ENCODE results near the gene SEZ6L2.
"Not testable (repeated sequence)": the region's sequence is repeated elsewhere in the genome, so short reads cannot be mapped to it uniquely, and the experiment has no call there.

SEZ6L2 gene

GRCh38 chr16:29837841-29838240, 61.5 kb downstream of the SEZ6L2 start:
- no peak for DNase-seq (ENCODE audit: low read depth, low spot score)
- Histone ChIP-seq H3K9ac (ENCODE audit: insufficient read length) (no peak overlapping the region), H3K36me3 (ENCODE audit: insufficient read depth, low read length) (no peaks in the 10 kb centered on the region), H3K9me3 (ENCODE audit: low read depth, low read length) (no peaks in the 10 kb centered on the region), H3K27ac (no peak overlapping the region), H3K4me3 (no peak overlapping the region)
- TF ChIP-seq EZH2 (IDR thresholded peaks at IDR 0.05) (no peak), FOXP2 (optimal IDR thresholded peaks at IDR 0.05; ENCODE audit: control extremely low read depth, extremely low read length, insufficient read depth) (no peak), POLR2AphosphoS5 (IDR thresholded peaks at IDR 0.05; ENCODE audit: borderline replicate concordance, low read depth, low read length) (no peak)

DNA sequence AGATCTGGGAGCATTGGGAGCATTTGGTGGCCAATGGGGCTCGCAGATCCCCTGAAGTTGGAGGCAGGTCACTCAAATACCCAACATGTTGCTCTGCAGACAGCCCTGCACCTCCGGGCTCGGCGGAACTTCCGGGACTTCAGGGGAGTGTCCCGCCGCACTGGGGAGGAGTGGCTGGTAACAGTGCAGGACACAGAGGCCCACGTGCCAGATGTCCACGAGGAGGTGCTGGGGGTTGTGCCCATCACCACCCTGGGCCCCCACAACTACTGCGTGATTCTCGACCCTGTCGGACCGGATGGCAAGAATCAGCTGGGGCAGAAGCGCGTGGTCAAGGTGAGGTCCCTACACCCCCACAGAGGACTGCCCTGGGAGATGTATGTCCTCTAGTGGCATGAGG, 62.7 kb downstream of the SEZ6L2 start:
- no peak for TF ChIP-seq FOXP2 (optimal IDR thresholded peaks at IDR 0.05; ENCODE audit: control extremely low read depth, extremely low read length, insufficient read depth)
- no peak for TF ChIP-seq POLR2AphosphoS5 (IDR thresholded peaks at IDR 0.05; ENCODE audit: borderline replicate concordance, low read depth, low read length)
- no peak for TF ChIP-seq EZH2 (IDR thresholded peaks at IDR 0.05)
- no peak for DNase-seq (ENCODE audit: low read depth, low spot score)
- no peak overlapping the region for H3K4me3 ChIP-seq
- no peaks in the 10 kb centered on the region for H3K36me3 ChIP-seq (ENCODE audit: insufficient read depth, low read length)
- no peaks in the 10 kb centered on the region for H3K9me3 ChIP-seq (ENCODE audit: low read depth, low read length)
- no peak overlapping the region for H3K27ac ChIP-seq
- no peak overlapping the region for H3K9ac ChIP-seq (ENCODE audit: insufficient read length)

DNA sequence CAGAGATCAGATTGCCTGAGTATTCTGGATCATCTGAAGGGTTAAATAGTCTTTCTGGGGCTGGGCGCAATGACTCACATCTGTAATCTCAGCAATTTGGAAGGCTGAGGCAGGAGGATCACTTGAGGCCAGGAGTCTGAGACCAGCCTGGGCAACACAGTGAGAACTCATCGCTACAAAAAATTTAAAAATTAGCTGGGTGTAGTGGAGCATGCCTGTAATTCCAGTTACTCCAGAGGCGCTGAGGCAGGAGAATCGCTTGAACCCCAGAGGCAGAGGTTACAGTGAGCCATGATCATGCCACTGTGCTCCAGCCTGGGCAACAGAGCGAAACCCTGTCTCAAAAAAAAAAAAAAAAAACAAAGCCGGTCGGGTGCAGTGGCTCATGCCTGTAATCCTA, 63.4 kb downstream of the SEZ6L2 start:
- Histone ChIP-seq H3K4me3 (no peak overlapping the region), H3K9ac (ENCODE audit: insufficient read length) (no peak overlapping the region), H3K27ac (no peak overlapping the region), H3K9me3 (ENCODE audit: low read depth, low read length) (no peaks in the 10 kb centered on the region), H3K36me3 (ENCODE audit: insufficient read depth, low read length) (no peaks in the 10 kb centered on the region)
- no peak for DNase-seq (ENCODE audit: low read depth, low spot score)
- TF ChIP-seq FOXP2 (optimal IDR thresholded peaks at IDR 0.05; ENCODE audit: control extremely low read depth, extremely low read length, insufficient read depth) (no peak), POLR2AphosphoS5 (IDR thresholded peaks at IDR 0.05; ENCODE audit: borderline replicate concordance, low read depth, low read length) (no peak), EZH2 (IDR thresholded peaks at IDR 0.05) (no peak)

DNA sequence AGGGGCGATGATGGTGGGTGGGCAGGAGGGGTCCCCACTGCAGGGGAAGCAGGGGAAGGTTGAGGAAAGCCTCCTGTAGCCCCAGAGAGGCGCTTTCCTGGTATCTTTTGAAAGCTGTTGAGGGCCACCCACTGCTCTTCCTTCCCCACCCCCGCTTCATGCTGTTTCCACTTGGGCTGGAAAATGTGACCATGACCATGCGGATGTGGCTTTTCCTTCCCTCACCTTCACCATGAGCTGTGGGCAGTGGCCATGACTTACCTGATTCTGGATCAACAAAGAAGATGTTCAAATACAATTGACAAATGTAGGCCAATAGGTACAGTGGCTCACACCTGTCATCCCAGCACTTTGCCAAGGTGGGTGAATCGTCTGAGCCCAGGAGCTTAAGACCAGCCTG, 65.3 kb downstream of the SEZ6L2 start:
- no peak for DNase-seq (ENCODE audit: low read depth, low spot score)
- no peak for TF ChIP-seq FOXP2 (optimal IDR thresholded peaks at IDR 0.05; ENCODE audit: control extremely low read depth, extremely low read length, insufficient read depth)
- TF ChIP-seq EZH2 (IDR thresholded peaks at IDR 0.05) = no peak
- no peak for TF ChIP-seq POLR2AphosphoS5 (IDR thresholded peaks at IDR 0.05; ENCODE audit: borderline replicate concordance, low read depth, low read length)
- no peak overlapping the region for H3K4me3 ChIP-seq
- no peak overlapping the region for H3K9ac ChIP-seq (ENCODE audit: insufficient read length)
- no peaks in the 10 kb centered on the region for H3K9me3 ChIP-seq (ENCODE audit: low read depth, low read length)
- no peak overlapping the region for H3K27ac ChIP-seq
- H3K36me3 ChIP-seq (ENCODE audit: insufficient read depth, low read length) = no peaks in the 10 kb centered on the region

DNA sequence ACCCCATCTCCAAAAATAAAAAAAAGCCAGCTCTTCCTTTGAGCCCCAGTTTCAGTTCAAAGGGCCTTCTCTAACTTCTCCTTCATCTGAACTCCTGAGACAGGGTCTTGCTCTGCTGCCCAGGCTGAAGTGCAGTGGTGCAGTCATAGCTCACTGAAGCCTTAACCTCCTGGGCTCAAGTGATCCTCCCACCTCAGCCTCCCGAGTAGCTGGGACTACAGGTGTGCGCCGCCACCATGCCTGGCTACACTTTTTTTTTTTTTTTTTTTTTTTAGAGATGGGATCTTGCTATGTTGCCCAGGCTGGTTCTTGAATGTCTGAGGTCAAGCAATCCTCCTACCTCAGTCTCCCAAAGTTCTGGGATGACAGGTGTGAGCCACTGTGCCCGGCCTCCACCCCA, 66.1 kb downstream of the SEZ6L2 start:
- H3K9ac ChIP-seq (ENCODE audit: insufficient read length); DNase-seq (ENCODE audit: low read depth, low spot score); H3K4me3 ChIP-seq; H3K9me3 ChIP-seq (ENCODE audit: low read depth, low read length); H3K27ac ChIP-seq; H3K36me3 ChIP-seq (ENCODE audit: insufficient read depth, low read length): not testable (repeated sequence)

DNA sequence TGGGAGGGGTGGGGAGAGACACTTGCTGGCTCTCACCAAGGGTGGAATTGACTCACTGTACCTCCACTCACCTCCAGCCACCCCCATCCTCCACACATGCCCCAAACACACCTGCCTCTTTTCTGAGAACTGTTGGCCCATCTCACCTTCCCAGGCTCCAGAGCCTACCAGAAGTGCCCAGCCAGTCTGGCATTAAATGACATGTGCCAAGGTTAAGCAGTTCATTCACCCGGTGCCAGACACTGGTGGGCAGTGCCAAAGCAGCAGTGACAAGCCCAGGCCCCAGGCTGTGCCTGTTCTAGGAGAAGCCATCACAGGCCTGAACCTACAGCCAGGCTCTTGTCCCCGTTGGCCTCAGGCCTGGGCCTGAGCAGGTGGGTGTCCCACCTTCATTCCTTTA, 67.9 kb downstream of the SEZ6L2 start:
- TF ChIP-seq POLR2AphosphoS5 (IDR thresholded peaks at IDR 0.05; ENCODE audit: borderline replicate concordance, low read depth, low read length) (no peak), EZH2 (IDR thresholded peaks at IDR 0.05) (no peak), FOXP2 (optimal IDR thresholded peaks at IDR 0.05; ENCODE audit: control extremely low read depth, extremely low read length, insufficient read depth) (no peak)
- Histone ChIP-seq H3K9ac (ENCODE audit: insufficient read length) (no peak overlapping the region), H3K36me3 (ENCODE audit: insufficient read depth, low read length) (no peaks in the 10 kb centered on the region), H3K4me3 (no peak overlapping the region), H3K27ac (no peak overlapping the region), H3K9me3 (ENCODE audit: low read depth, low read length) (no peaks in the 10 kb centered on the region)
- DNase-seq (ENCODE audit: low read depth, low spot score) = no peak

- TF ChIP-seq EZH2 (IDR thresholded peaks at IDR 0.05) (no peak), FOXP2 (optimal IDR thresholded peaks at IDR 0.05; ENCODE audit: control extremely low read depth, extremely low read length, insufficient read depth) (no peak), POLR2AphosphoS5 (IDR thresholded peaks at IDR 0.05; ENCODE audit: borderline replicate concordance, low read depth, low read length) (no peak)
- H3K9me3 ChIP-seq (ENCODE audit: low read depth, low read length) = no peaks in the 10 kb centered on the region
- no peak overlapping the region for H3K4me3 ChIP-seq
- H3K27ac ChIP-seq = no peak overlapping the region
- no peak for DNase-seq (ENCODE audit: low read depth, low spot score)
- no peaks in the 10 kb centered on the region for H3K36me3 ChIP-seq (ENCODE audit: insufficient read depth, low read length)
- H3K9ac ChIP-seq (ENCODE audit: insufficient read length) = no peak overlapping the region
Measured at GRCh38 chr16:29830774-29831173, 68.6 kb downstream of the SEZ6L2 start.

GRCh38 chr16:29826342-29826695, 73.0 kb downstream of the SEZ6L2 start:
- H3K27ac ChIP-seq = no peak overlapping the region
- H3K4me3 ChIP-seq = no peak overlapping the region
- H3K9ac ChIP-seq (ENCODE audit: insufficient read length) = no peak overlapping the region

GRCh38 chr16:29825145-29826044, 74.0 kb downstream of the SEZ6L2 start:
- Histone ChIP-seq H3K9me3 (ENCODE audit: low read depth, low read length) (no peaks in the 10 kb centered on the region), H3K27ac (no peak overlapping the region), H3K9ac (ENCODE audit: insufficient read length) (no peak overlapping the region), H3K4me3 (no peak overlapping the region), H3K36me3 (ENCODE audit: insufficient read depth, low read length) (0 out of 2 replicates have a peak, but pooled peaks cover 2% of the 10 kb centered on the region)
- TF ChIP-seq POLR2AphosphoS5 (IDR thresholded peaks at IDR 0.05; ENCODE audit: borderline replicate concordance, low read depth, low read length) = no peak
- no peak for TF ChIP-seq FOXP2 (optimal IDR thresholded peaks at IDR 0.05; ENCODE audit: control extremely low read depth, extremely low read length, insufficient read depth)
- TF ChIP-seq EZH2 (IDR thresholded peaks at IDR 0.05) = no peak
- DNase-seq (ENCODE audit: low read depth, low spot score) = no peak

More at GRCh38 chr16:29826342-29826695, 73.0 kb downstream of the SEZ6L2 start:
- no peak for DNase-seq (ENCODE audit: low read depth, low spot score)
- no peaks in the 10 kb centered on the region for H3K9me3 ChIP-seq (ENCODE audit: low read depth, low read length)
- H3K36me3 ChIP-seq (ENCODE audit: insufficient read depth, low read length) = no peaks in the 10 kb centered on the region
- TF ChIP-seq FOXP2 (optimal IDR thresholded peaks at IDR 0.05; ENCODE audit: control extremely low read depth, extremely low read length, insufficient read depth) (no peak), POLR2AphosphoS5 (IDR thresholded peaks at IDR 0.05; ENCODE audit: borderline replicate concordance, low read depth, low read length) (no peak), EZH2 (IDR thresholded peaks at IDR 0.05) (no peak)

All from SK-N-MC (cell line).